ENCODE data around the gene SOX1.

SOX1 gene

DNA sequence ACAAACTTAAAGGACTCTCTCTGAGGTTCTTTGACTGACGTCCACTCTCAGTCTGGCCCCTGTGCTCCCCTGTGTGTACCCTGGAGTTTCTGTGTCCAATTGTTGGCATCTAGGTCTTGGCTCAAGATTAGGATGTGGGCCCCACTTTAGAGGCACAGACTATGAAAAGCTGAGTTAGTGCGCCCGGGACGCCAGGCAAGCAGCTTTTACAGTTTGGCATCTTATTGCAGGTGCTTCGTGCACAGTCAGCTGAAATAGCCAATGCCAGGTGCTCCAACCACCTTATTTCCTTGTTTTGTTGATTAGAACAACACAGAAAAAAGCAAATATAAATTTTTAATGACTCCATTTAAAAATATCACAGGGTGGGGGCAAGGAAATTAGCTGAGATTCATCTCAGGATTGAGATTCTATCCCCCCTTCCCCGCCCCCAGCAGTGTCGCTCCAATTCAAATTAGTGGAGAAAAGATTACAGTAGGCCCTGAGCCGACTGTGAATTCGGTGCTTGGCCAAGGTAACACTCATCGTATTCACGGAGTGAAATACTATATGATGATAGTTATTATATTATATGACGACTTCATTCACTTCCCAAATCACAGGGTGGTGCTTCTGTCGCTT lies 4.3 kb downstream of the SOX1 start:
- no peak overlapping the region for H3K4me3 ChIP-seq (ENCODE audit: low read depth, low read length)
- in situ Hi-C loops (cut with HindIII; ENCODE audit: low sequenced_read_pairs): no loop called here
- TF ChIP-seq, protein P1, sequence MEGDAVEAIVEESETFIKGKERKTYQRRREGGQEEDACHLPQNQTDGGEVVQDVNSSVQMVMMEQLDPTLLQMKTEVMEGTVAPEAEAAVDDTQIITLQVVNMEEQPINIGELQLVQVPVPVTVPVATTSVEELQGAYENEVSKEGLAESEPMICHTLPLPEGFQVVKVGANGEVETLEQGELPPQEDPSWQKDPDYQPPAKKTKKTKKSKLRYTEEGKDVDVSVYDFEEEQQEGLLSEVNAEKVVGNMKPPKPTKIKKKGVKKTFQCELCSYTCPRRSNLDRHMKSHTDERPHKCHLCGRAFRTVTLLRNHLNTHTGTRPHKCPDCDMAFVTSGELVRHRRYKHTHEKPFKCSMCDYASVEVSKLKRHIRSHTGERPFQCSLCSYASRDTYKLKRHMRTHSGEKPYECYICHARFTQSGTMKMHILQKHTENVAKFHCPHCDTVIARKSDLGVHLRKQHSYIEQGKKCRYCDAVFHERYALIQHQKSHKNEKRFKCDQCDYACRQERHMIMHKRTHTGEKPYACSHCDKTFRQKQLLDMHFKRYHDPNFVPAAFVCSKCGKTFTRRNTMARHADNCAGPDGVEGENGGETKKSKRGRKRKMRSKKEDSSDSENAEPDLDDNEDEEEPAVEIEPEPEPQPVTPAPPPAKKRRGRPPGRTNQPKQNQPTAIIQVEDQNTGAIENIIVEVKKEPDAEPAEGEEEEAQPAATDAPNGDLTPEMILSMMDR (IDR thresholded peaks at IDR 0.05; ENCODE audit: low read depth, low read length, missing control alignments): no peak

DNA sequence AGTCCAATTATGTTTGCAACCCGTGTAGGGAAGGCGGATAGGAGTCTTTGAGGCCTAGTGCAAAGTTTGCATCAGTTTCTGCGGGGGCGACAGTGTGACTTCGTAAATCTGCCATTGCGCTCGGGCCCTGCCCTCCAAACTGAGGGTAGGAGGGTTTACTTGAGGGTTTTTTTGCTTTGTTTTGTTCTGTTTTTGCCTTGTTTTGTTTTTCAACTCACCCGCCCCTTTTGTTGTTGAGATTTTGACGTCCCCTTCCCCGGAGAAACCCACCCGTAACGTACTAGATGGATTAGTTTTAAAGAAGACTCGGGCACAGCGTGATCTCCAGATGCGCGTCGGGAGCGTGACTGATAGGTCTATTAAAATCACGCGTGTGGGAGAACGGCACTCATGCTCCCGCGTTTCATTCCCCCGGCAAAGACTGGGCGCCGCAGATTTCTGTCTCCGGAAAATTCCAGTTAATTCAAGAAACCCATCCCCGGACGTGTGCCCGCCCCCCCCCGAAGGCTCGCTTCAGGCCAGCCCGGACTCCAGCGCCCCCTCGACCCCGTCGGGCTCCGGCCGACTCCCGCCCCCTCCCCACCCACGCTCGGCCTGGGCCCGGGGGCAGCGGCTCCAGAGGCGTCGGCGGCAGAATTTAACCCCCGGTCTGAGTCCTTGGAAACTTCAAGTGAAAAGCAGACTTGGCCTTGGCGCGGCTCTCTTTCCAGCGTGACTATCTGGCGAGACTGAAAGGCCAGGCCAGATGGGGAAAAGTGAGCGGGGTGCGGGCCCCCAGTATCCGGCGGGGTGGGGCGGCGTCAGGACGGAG lies 5.0 kb downstream of the SOX1 start:
- DNase-seq (ENCODE audit: low read depth): no peak
- in situ Hi-C loops (cut with HindIII; ENCODE audit: low sequenced_read_pairs): no loop called here
- H3K4me3 ChIP-seq (ENCODE audit: low read depth, low read length): peak overlapping the region; percentile 24
- TF ChIP-seq, protein P1 (IDR thresholded peaks at IDR 0.05; ENCODE audit: low read depth, low read length, missing control alignments): no peak

More for the DNA sequence above, 4.3 kb downstream of the SOX1 start:
- DNase-seq (ENCODE audit: low read depth): no peak

DNA sequence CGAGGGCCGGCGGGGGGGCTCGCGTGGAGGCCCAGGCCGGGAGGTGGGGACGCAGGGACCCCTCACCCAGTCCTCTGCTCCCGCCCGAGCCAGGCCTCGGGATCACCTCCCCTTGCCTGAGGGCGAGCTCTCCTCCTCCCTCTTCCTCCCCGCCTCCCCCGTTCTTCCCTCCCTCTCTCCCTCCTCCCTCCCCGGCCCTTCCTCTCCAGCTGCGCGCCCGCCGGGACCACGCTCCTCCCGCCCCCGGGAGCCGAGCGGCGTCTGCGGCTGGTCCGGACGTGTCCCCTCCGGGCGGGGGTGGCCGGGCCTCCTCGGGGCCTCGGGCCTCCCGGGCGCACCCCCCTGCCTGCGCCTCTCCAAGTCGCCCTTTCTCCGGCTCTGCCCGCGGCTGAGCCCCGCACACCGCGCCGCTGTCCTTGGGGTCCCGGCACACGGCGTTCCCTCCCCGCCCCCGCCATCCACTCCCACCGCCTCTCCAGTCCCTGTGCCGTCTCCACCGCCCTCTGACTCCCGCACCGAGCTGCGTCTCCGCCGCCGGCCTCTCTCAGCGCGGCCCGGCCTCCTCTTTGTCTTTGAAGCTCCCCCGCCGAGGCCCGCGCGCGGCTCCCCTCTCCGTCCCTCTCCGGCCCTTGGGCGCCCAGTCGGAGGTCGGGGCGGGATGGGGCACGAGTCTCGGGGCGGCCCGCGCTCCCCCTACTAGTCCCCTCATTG lies 5.7 kb downstream of the SOX1 start:
- peak overlapping the region; percentile 24 for H3K4me3 ChIP-seq (ENCODE audit: low read depth, low read length)
- in situ Hi-C loops (cut with HindIII; ENCODE audit: low sequenced_read_pairs): no loop called here
- DNase-seq (ENCODE audit: low read depth): no peak
- TF ChIP-seq, protein P1 (IDR thresholded peaks at IDR 0.05; ENCODE audit: low read depth, low read length, missing control alignments): no peak

DNA sequence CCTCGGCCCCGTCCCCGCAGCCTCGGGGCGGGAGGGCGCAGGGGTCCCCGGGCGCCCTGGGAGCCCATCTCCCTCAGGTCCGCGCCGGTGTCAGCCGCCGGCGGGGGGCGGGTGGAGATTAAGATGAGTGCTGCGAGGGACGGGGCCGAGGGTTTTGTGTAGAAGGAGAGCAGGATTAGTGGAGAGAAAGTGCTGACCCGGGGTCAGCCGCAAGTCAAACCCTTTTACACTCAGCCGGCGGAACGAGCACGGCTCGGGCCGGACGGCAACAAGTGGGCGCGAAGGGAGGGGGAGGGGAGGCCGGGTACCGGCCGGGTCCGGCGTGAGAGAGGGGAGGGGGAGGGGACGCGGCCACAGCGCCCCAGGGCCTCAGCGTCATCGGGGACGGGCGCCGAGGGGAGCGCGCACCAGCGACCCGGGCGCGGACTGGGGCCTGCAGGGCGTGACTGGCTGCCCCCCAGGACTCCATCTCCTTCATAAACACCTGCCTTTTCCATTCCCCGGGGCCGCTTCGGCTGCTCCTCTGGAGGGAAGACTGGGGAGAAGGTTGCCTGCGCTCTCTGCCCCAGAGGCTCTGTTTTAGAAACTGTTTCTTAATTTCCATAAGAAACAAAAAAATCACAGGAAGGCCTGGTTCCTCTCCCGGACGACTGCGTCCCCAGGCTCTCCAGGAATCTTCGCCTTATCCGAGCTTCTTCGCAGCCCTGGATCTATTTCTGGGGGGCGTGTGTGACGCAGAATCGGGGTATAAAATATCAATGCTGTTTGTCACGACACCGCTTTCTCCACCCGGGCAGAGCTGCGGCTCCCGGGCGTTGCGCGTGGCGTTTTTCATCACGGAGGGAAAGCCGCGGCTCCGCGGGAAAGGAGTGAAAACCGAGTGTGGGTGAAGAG lies 6.5 kb downstream of the SOX1 start:
- H3K4me3 ChIP-seq (ENCODE audit: low read depth, low read length): peak overlapping the region; percentile 24
- no peak for DNase-seq (ENCODE audit: low read depth)
- in situ Hi-C loops (cut with HindIII; ENCODE audit: low sequenced_read_pairs): no loop called here
- TF ChIP-seq, protein P1 (IDR thresholded peaks at IDR 0.05; ENCODE audit: low read depth, low read length, missing control alignments): no peak

DNA sequence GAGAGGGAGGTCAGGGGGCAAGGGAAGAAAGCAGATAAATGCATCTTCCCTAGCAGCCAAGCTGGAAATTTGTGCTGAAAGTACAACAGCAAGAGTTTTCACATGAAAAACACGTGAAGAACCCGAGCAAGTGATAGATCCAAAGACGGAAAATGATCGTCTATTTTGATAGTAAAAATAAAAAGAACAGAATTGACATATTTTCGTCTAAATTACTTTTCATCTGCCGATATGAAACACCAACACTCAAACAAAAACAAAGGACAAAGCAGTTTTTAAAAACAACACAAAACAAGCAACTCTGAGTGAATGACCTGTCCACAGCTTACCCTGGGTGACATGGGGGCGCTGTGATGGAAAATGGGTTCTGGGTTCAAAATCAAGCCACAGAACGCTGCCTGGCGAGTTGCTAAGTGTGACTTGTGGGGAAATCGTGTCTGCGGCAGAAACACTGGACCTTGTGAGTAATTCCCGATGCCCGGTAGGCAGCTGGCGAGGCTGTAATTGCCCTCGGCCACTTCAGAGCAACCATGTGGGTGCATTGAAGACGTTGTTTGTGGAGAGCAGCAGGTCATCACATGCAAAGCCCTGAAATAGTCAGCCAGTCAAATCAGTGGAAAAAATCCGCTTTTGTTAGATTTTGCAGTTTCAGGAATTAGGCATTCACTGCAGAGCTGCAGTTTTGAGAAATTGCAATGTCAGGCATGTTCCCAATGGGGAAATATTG lies 7.4 kb downstream of the SOX1 start:
- H3K4me3 ChIP-seq (ENCODE audit: low read depth, low read length): no peak overlapping the region
- TF ChIP-seq, protein P1 (IDR thresholded peaks at IDR 0.05; ENCODE audit: low read depth, low read length, missing control alignments): no peak
- no peak for DNase-seq (ENCODE audit: low read depth)
- in situ Hi-C loops (cut with HindIII; ENCODE audit: low sequenced_read_pairs): no loop called here
